Liver (tissue), 9 donors: Measurements from ENCODE around the gene AKR1B15. TPM values are rescaled to one million over a fixed set of nuclear protein-coding genes. Genes with fewer than 3 reads are reported as not detected.

Experiments used
- DNase-seq: peaks from one replicate; pipeline ENCODE4 v3.0.0-alpha.2; 2017; ENCODE audit warnings: low spot score
- H3K27ac ChIP-seq, 2 donors: one replicate each; pipeline ENCODE4 v1.7.0; 2013; ENCODE audit warnings: inconsistent platforms in 2 of 2, low read length in 2 of 2, control low read depth in 1 of 2, low read depth in 1 of 2, mild to moderate bottlenecking in 1 of 2
- H3K27me3 ChIP-seq, 4 donors: one replicate each; pipeline versions ENCODE4 v1.6.1 to v1.7.0; 2013; ENCODE audit warnings: low read length in 3 of 4, inconsistent platforms in 1 of 4, mild to moderate bottlenecking in 1 of 4, moderate library complexity in 1 of 4; ENCODE audit not compliant: control insufficient read depth in 4 of 4, insufficient read depth in 4 of 4
- H3K36me3 ChIP-seq, 4 donors: one replicate each; pipeline versions ENCODE4 v1.6.1 to v1.7.0; 2013; ENCODE audit warnings: low read length in 3 of 4, mild to moderate bottlenecking in 3 of 4, low read depth in 1 of 4, moderate library complexity in 1 of 4; ENCODE audit not compliant: control insufficient read depth in 4 of 4, insufficient read depth in 3 of 4
- H3K4me1 ChIP-seq, 4 donors: one replicate each; pipeline versions ENCODE4 v1.6.1 to v1.7.0; 2013; ENCODE audit warnings: low read length in 3 of 4, mild to moderate bottlenecking in 3 of 4, moderate library complexity in 1 of 4; ENCODE audit not compliant: control insufficient read depth in 4 of 4, insufficient read depth in 4 of 4
- H3K4me3 ChIP-seq, 3 donors: one replicate each; pipeline versions ENCODE4 v1.6.1 to v1.7.0; 2013; ENCODE audit warnings: low read length in 3 of 3, control low read depth in 1 of 3, low read depth in 1 of 3, mild to moderate bottlenecking in 1 of 3
- H3K9ac ChIP-seq, 2 donors: one replicate each; pipeline ENCODE4 v1.7.0; 2013; ENCODE audit warnings: low read length in 2 of 2, mild to moderate bottlenecking in 2 of 2, moderate library complexity in 2 of 2, control low read depth in 1 of 2, low read depth in 1 of 2
- H3K9me3 ChIP-seq, 4 donors: one replicate each; pipeline versions ENCODE4 v1.6.1 to v1.7.0; 2013; ENCODE audit warnings: low read length in 3 of 4; ENCODE audit not compliant: control insufficient read depth in 4 of 4
- ATF3 ChIP-seq: IDR thresholded peaks from 2 replicates; pipeline ENCODE4 v1.6.1; 2016; ENCODE audit warnings: antibody characterized with exemption
- CTCF ChIP-seq: fragments of 150-350 bp; IDR thresholded peaks from 2 replicates; pipeline ENCODE4 v1.5.1; 2017; ENCODE audit warnings: improper control_type of control experiment, low read depth, low read length; ENCODE audit not compliant: missing input control
- EGR1 ChIP-seq, 2 donors: IDR thresholded peaks; 2 replicates each; pipeline ENCODE4 v1.6.1; 2016 to 2018; ENCODE audit warnings: antibody characterized with exemption in 2 of 2, low read depth in 2 of 2
- FOXA1 ChIP-seq: IDR thresholded peaks from 2 replicates; pipeline ENCODE4 v1.6.1; 2016; ENCODE audit warnings: antibody characterized with exemption
- FOXA2 ChIP-seq: IDR thresholded peaks from 2 replicates; pipeline ENCODE4 v1.6.1; 2016; ENCODE audit warnings: antibody characterized with exemption
- GABPA ChIP-seq, 2 donors: IDR thresholded peaks in 1 of 2; conservative IDR thresholded peaks in 1 of 2; 2 replicates each; pipeline ENCODE4 v1.6.1; 2016; ENCODE audit warnings: antibody characterized with exemption in 2 of 2, mild to moderate bottlenecking in 1 of 2, moderate library complexity in 1 of 2
- HNF4A ChIP-seq, 2 donors: conservative IDR thresholded peaks; 2 replicates each; pipeline ENCODE4 v1.6.1; 2016; ENCODE audit warnings: antibody characterized with exemption in 2 of 2, mild to moderate bottlenecking in 2 of 2
- HNF4G ChIP-seq: IDR thresholded peaks from 2 replicates; pipeline ENCODE4 v1.6.1; 2016; ENCODE audit warnings: antibody characterized with exemption
- JUND ChIP-seq, 2 donors: IDR thresholded peaks; 2 replicates each; pipeline ENCODE4 v1.6.1; 2016; ENCODE audit warnings: antibody characterized with exemption in 2 of 2
- NR2F2 ChIP-seq: IDR thresholded peaks from 2 replicates; pipeline ENCODE4 v1.6.1; 2016; ENCODE audit warnings: antibody characterized with exemption
- RAD21 ChIP-seq, 2 donors: IDR thresholded peaks; 2 replicates each; pipeline ENCODE4 v1.6.1; 2016; ENCODE audit warnings: antibody characterized with exemption in 2 of 2, mild to moderate bottlenecking in 2 of 2
- RXRA ChIP-seq, 2 donors: IDR thresholded peaks; 2 replicates each; pipeline ENCODE4 v1.6.1; 2017 to 2018; ENCODE audit warnings: antibody characterized with exemption in 2 of 2, mild to moderate bottlenecking in 1 of 2
- SP1 ChIP-seq: IDR thresholded peaks from 2 replicates; pipeline ENCODE4 v1.6.1; 2018; ENCODE audit warnings: antibody characterized with exemption, mild to moderate bottlenecking
- TAF1 ChIP-seq: conservative IDR thresholded peaks from 2 replicates; pipeline ENCODE4 v1.6.1; 2016; ENCODE audit warnings: antibody characterized with exemption, mild to moderate bottlenecking
- YY1 ChIP-seq: IDR thresholded peaks from 2 replicates; pipeline ENCODE4 v1.6.1; 2016; ENCODE audit warnings: antibody characterized with exemption, mild to moderate bottlenecking
- WGBS: extraction: QIAGEN DNeasy Blood & Tissue Kit; methylation state at CpG from one replicate; pipeline ENCODE4 v1.1.7; 2013; 5-methylcytosine and 5-hydroxymethylcytosine counted together
- polyA plus RNA-seq, 2 donors: library from polyadenylated mRNA; stranded (reverse) in 1 of 2; unstranded in 1 of 2; fragments of 200-250 nt in 1 of 2; fragments of >200 nt in 1 of 2; fragmentation: Nextera tagmentation in 1 of 2; extraction: Ambion mirVana in 1 of 2; gene quantifications; one replicate each; pipeline versions ENCODE4 v1.2.1 to v1.2.3, GENCODE V29; 2013 to 2015
- total RNA-seq, 2 donors: library from RNA; depleted of rRNA; stranded (reverse); fragments of >200 nt; gene quantifications; one replicate each; pipeline ENCODE4 v1.2.3, GENCODE V29; 2014
- TF ChIP-seq, protein P1 (sequence below): IDR thresholded peaks from 2 replicates; pipeline ENCODE4 v1.6.1; 2016; ENCODE audit warnings: antibody characterized with exemption
- TF ChIP-seq, protein P2 (sequence below): IDR thresholded peaks from 2 replicates; pipeline ENCODE4 v1.6.1; 2016; ENCODE audit warnings: antibody characterized with exemption, mild to moderate bottlenecking
- donor health status: healthy.
- donor health status: healthy.
- donor health status: healthy.
- donor health status: healthy.
- donor health status: healthy.

AKR1B15 gene
- total and polyA plus RNA-seq, 4 donors = 0.12 TPM; not detected in 3

DNA sequence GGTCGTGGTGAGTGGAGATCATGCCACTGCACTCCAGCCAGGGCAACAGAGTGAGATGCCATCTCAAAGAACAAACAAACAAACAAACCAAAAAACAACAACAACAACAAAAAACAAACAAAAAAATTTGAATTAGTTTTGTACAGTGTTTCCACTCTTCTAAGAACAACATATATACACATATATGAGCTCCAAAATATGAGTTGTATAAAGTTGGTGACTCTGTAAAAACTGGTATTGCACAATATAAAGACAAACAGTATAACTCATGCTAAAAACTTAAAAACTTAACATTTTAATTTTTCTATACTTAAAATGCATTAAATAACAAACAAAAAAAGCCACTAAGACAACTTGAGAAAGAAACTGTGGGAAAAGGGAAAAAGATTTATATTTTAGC lies 46.0 kb downstream of the AKR1B15 start:
- Histone ChIP-seq H3K9me3 (no peaks in the 10 kb centered on the region), H3K4me3 (no peak overlapping the region), H3K9ac (no peak overlapping the region), H3K4me1 (peaks cover 0 to 4% (median 0%) of the 10 kb centered on the region in 4 donors), H3K27me3 (no peaks in the 10 kb centered on the region), H3K27ac (no peak overlapping the region), H3K36me3 (no peaks in the 10 kb centered on the region)
- 52% methylated on average over 1 of the region's 1 CpG for WGBS
- no peak for DNase-seq
- no peak for TF ChIP-seq YY1
- TF ChIP-seq HNF4A (conservative IDR thresholded peaks at IDR 0.05) = no peak
- TF ChIP-seq, protein P1, sequence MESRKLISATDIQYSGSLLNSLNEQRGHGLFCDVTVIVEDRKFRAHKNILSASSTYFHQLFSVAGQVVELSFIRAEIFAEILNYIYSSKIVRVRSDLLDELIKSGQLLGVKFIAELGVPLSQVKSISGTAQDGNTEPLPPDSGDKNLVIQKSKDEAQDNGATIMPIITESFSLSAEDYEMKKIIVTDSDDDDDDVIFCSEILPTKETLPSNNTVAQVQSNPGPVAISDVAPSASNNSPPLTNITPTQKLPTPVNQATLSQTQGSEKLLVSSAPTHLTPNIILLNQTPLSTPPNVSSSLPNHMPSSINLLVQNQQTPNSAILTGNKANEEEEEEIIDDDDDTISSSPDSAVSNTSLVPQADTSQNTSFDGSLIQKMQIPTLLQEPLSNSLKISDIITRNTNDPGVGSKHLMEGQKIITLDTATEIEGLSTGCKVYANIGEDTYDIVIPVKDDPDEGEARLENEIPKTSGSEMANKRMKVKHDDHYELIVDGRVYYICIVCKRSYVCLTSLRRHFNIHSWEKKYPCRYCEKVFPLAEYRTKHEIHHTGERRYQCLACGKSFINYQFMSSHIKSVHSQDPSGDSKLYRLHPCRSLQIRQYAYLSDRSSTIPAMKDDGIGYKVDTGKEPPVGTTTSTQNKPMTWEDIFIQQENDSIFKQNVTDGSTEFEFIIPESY = no peak
- no peak for TF ChIP-seq RAD21 (IDR thresholded peaks at IDR 0.05)
- TF ChIP-seq SP1 = no peak
- TF ChIP-seq ATF3 = no peak
- TF ChIP-seq, protein P2, sequence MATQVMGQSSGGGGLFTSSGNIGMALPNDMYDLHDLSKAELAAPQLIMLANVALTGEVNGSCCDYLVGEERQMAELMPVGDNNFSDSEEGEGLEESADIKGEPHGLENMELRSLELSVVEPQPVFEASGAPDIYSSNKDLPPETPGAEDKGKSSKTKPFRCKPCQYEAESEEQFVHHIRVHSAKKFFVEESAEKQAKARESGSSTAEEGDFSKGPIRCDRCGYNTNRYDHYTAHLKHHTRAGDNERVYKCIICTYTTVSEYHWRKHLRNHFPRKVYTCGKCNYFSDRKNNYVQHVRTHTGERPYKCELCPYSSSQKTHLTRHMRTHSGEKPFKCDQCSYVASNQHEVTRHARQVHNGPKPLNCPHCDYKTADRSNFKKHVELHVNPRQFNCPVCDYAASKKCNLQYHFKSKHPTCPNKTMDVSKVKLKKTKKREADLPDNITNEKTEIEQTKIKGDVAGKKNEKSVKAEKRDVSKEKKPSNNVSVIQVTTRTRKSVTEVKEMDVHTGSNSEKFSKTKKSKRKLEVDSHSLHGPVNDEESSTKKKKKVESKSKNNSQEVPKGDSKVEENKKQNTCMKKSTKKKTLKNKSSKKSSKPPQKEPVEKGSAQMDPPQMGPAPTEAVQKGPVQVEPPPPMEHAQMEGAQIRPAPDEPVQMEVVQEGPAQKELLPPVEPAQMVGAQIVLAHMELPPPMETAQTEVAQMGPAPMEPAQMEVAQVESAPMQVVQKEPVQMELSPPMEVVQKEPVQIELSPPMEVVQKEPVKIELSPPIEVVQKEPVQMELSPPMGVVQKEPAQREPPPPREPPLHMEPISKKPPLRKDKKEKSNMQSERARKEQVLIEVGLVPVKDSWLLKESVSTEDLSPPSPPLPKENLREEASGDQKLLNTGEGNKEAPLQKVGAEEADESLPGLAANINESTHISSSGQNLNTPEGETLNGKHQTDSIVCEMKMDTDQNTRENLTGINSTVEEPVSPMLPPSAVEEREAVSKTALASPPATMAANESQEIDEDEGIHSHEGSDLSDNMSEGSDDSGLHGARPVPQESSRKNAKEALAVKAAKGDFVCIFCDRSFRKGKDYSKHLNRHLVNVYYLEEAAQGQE = no peak
- no peak for TF ChIP-seq EGR1 (IDR thresholded peaks at IDR 0.05; ENCODE audit: low read depth in 2 of 2)
- no peak for TF ChIP-seq NR2F2
- TF ChIP-seq TAF1 = no peak

DNA sequence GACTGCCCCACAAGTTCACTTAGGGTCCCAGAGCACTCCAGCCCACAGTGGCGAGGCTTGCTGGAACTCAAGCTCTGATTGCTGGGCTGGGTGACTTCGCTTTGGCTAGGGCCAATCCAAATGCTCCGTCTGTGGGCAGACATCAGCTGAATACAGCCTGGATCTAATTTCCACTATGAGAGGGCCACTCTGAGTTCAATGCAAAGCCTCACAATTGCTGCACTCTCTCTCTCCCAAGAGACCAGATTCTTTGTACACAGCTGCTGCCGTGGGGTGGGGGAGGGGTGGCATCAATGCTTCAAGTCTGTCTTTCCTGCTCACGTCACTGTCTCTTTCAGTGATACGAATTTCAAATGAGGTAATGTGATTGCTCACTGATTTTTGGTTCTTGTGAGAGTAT lies 50.5 kb downstream of the AKR1B15 start:
- H3K27me3 ChIP-seq = no peaks in the 10 kb centered on the region
- H3K9me3 ChIP-seq = no peaks in the 10 kb centered on the region
- no peak for DNase-seq
- H3K4me1 ChIP-seq = no peaks in the 10 kb centered on the region
- TF ChIP-seq FOXA2 (no peak), SP1 (no peak), YY1 (no peak), HNF4G (no peak), RXRA (IDR thresholded peaks at IDR 0.05) (no peak), CTCF (no peak), TAF1 (no peak), FOXA1 (no peak), RAD21 (IDR thresholded peaks at IDR 0.05) (no peak), HNF4A (conservative IDR thresholded peaks at IDR 0.05) (no peak), ATF3 (no peak), GABPA (IDR thresholded peaks at IDR 0.05 in 1 of 2, conservative IDR thresholded peaks at IDR 0.05 in 1 of 2) (no peak), JUND (IDR thresholded peaks at IDR 0.05) (no peak)
- TF ChIP-seq, protein P1 = no peak
- TF ChIP-seq, protein P2 = no peak
- no peak overlapping the region for H3K9ac ChIP-seq
- 83% methylated on average over 6 of the region's 6 CpGs for WGBS
- H3K4me3 ChIP-seq = no peak overlapping the region
- no peaks in the 10 kb centered on the region for H3K36me3 ChIP-seq
- H3K27ac ChIP-seq = no peak overlapping the region
